Karpas-422 (cell line): ENCODE measurements around the gene ENHO. TPM values are rescaled to one million over a fixed set of nuclear protein-coding genes. Genes with fewer than 3 reads are reported as not detected.

Experiments
- small RNA-seq: library from RNA; depleted of rRNA; stranded (forward); fragments of <200 nt; gene quantifications from one replicate; pipeline ENCODE3, GENCODE V24; 2014
- total RNA-seq: library from RNA; depleted of rRNA; stranded (reverse); fragments of >200 nt; shearing (Covaris generic); gene quantifications from 2 replicates; pipeline ENCODE4 v1.2.3, GENCODE V29; 2014; ENCODE audit warnings: low replicate concordance; rRNA removed

Gene ENHO
- total RNA-seq, 1 experiment from 2014 or later, result 16.0 TPM

Small RNA genes lying within 50 kb of the gene (small RNA-seq; reads per million reads assigned to genes)
- gene RN7SKP24, result not detected

Other genes starting within 250 kb of the ENHO start
- 6.5 and 7.0 TPM in 2 replicates for gene KIF24, start 193.7 kb downstream of the ENHO start, total RNA-seq
- gene NUDT2, start 193.4 kb downstream of the ENHO start, total RNA-seq, result 10.4 and 14.2 TPM in 2 replicates
- 0.45 and 1.7 TPM in 2 replicates for gene MYORG, start 146.1 kb downstream of the ENHO start, total RNA-seq
- gene FAM219A, start 64.4 kb downstream of the ENHO start, total RNA-seq, result 3.7 and 4.5 TPM in 2 replicates
- 1.6 and 3.4 TPM in 2 replicates for gene DNAI1, start 64.2 kb downstream of the ENHO start, total RNA-seq
- gene CNTFR, start 66.7 kb upstream of the ENHO start, total RNA-seq, result not detected in 2 replicates
- gene RPP25L, start 89.1 kb upstream of the ENHO start, total RNA-seq, result 40.3 and 62.0 TPM in 2 replicates
- 75.9 and 98.9 TPM in 2 replicates for gene DCTN3, start 97.5 kb upstream of the ENHO start, total RNA-seq
- 0.48 TPM in 1 of 2 replicates, not detected in the other for gene ARID3C, start 106.1 kb upstream of the ENHO start, total RNA-seq
- 78.2 and 120 TPM in 2 replicates for gene SIGMAR1, start 114.8 kb upstream of the ENHO start, total RNA-seq
- gene GALT, start 123.7 kb upstream of the ENHO start, total RNA-seq, result 45.4 and 66.2 TPM in 2 replicates
- 9.4 and 15.1 TPM in 2 replicates for gene IL11RA, start 129.2 kb upstream of the ENHO start, total RNA-seq
- gene CCL27, start 139.7 kb upstream of the ENHO start, total RNA-seq, result 0.36 TPM in 1 of 2 replicates, not detected in the other
- gene CCL19, start 168.3 kb upstream of the ENHO start, total RNA-seq, result not detected in 2 replicates
- not detected in 2 replicates for gene CCL21, start 187.1 kb upstream of the ENHO start, total RNA-seq